SK-N-SH (cell line): ENCODE results near the gene GK. TPM values are rescaled to one million over a fixed set of nuclear protein-coding genes. Genes with fewer than 3 reads are reported as not detected.

Experiments
- CTCF ChIA-PET: fragments of 300-600, 350-600 bp; formaldehyde crosslinking; extraction: SDS; loops from one replicate; lab custom pipeline; 2021; lab: Yijun Ruan, JAX
- POLR2A ChIA-PET: fragments of 350-600 bp; sonication (Branson Sonifier 250); formaldehyde crosslinking; extraction: SDS; loops from one replicate; lab custom pipeline; 2020; ENCODE audit warnings: antibody characterized with exemption, inconsistent platforms; lab: Yijun Ruan, JAX
- DNase-seq: peaks from one replicate; pipeline ENCODE4 v3.0.0; 2012
- H2AFZ ChIP-seq: fragments of 200-600 bp; sonication (generic); 2 replicates; pipeline ENCODE4 v1.8.1; 2016; ENCODE audit warnings: antibody characterized with exemption, mild to moderate bottlenecking, low read depth
- H3F3A ChIP-seq: fragments of 200-600 bp; sonication (generic); replicated peaks from 2 replicates; pipeline ENCODE3; 2016; ENCODE audit warnings: antibody characterized with exemption, mild to moderate bottlenecking; ENCODE audit not compliant: insufficient read depth
- H3K27ac ChIP-seq, 2 experiments: fragments of 200-500 bp in 1 of 2; fragments of 200-600 bp in 1 of 2; sonication (Bioruptor generic) in 1 of 2; sonication (generic), shearing (Covaris generic) in 1 of 2; 2 replicates each; pipeline versions ENCODE4 v1.5.1 to v1.6.1; 2014 to 2016; ENCODE audit warnings: low read depth in 2 of 2, inconsistent platforms in 1 of 2, low read length in 1 of 2, mild to moderate bottlenecking in 1 of 2, mixed read lengths in 1 of 2
- H3K27me3 ChIP-seq: fragments of 200-600 bp; sonication (generic), shearing (Covaris generic); 2 replicates; pipeline ENCODE4 v1.6.1; 2016; ENCODE audit warnings: mixed run types; ENCODE audit not compliant: insufficient read depth
- H3K36me3 ChIP-seq, 2 experiments: fragments of 200-500 bp in 1 of 2; fragments of 200-600 bp in 1 of 2; sonication (Bioruptor generic) in 1 of 2; sonication (generic) in 1 of 2; replicated peaks in 1 of 2; 2 replicates each; pipeline versions ENCODE3 to v1.5.1; 2014 to 2016; ENCODE audit warnings: low read length in 1 of 2, mild to moderate bottlenecking in 1 of 2; ENCODE audit not compliant: insufficient read depth in 2 of 2, control insufficient read depth in 1 of 2
- H3K4me1 ChIP-seq, 2 experiments: fragments of 200-500 bp in 1 of 2; fragments of 200-600 bp in 1 of 2; sonication (Bioruptor generic) in 1 of 2; sonication (generic), shearing (Covaris generic) in 1 of 2; 2 replicates each; pipeline versions ENCODE4 v1.5.1 to v1.6.1; 2014 to 2016; ENCODE audit warnings: low read depth in 1 of 2, low read length in 1 of 2, mixed run types in 1 of 2; ENCODE audit not compliant: insufficient read depth in 2 of 2, control insufficient read depth in 1 of 2
- H3K4me2 ChIP-seq: fragments of 200-600 bp; sonication (generic), shearing (Covaris generic); 2 replicates; pipeline ENCODE4 v1.6.1; 2017; ENCODE audit warnings: mixed run types
- H3K4me3 ChIP-seq, 2 experiments: fragments of 200-500 bp in 1 of 2; fragments of 200-600 bp in 1 of 2; sonication (Bioruptor generic) in 1 of 2; sonication (generic), shearing (Covaris generic) in 1 of 2; 2 replicates each; pipeline versions ENCODE4 v1.5.1 to v1.8.1; 2014 to 2016; ENCODE audit warnings: low read depth in 2 of 2, inconsistent platforms in 1 of 2, low read length in 1 of 2, mild to moderate bottlenecking in 1 of 2, mixed read lengths in 1 of 2, moderate library complexity in 1 of 2
- H3K79me2 ChIP-seq: fragments of 200-600 bp; sonication (generic); 2 replicates; pipeline ENCODE4 v1.8.1; 2017; ENCODE audit warnings: mild to moderate bottlenecking; ENCODE audit not compliant: insufficient read depth
- H3K9ac ChIP-seq: fragments of 200-600 bp; sonication (generic); 2 replicates; pipeline ENCODE4 v1.6.1; 2017; ENCODE audit warnings: mixed run types
- H3K9me2 ChIP-seq: fragments of 200-600 bp; sonication (generic); 2 replicates; pipeline ENCODE4 v1.6.1; 2017; ENCODE audit warnings: mixed run types
- H3K9me3 ChIP-seq: fragments of 200-600 bp; sonication (generic); 2 replicates; pipeline ENCODE4 v1.6.1; 2017; ENCODE audit warnings: mixed run types, mild to moderate bottlenecking, moderate library complexity
- H4K20me1 ChIP-seq: fragments of 200-600 bp; sonication (generic); 2 replicates; pipeline ENCODE4 v1.6.1; 2017; ENCODE audit warnings: mild to moderate bottlenecking, mixed run types; ENCODE audit not compliant: insufficient read depth
- EP300 ChIP-seq, 2 experiments: IDR thresholded peaks; 2 replicates each; pipeline versions ENCODE4 v1.4.0 to v1.6.1; 2012; ENCODE audit warnings: borderline replicate concordance in 1 of 2, low read depth in 1 of 2, low read length in 1 of 2
- EZH2phosphoT487 ChIP-seq: fragments of 200-600 bp; sonication (generic); IDR thresholded peaks from 2 replicates; pipeline ENCODE4 v1.6.1; 2017; ENCODE audit warnings: low read depth, mixed run types, mild to moderate bottlenecking, antibody characterized with exemption, moderate library complexity, borderline replicate concordance
- FOXJ3 ChIP-seq: sonication (generic); formaldehyde crosslinking; IDR thresholded peaks from 2 replicates; pipeline ENCODE4 v1.5.1; 2020; ENCODE audit warnings: mild to moderate bottlenecking, missing genetic modification reagents
- FOXM1 ChIP-seq: IDR thresholded peaks from 2 replicates; pipeline ENCODE4 v1.4.0; 2012; ENCODE audit warnings: low read depth, mild to moderate bottlenecking
- GABPA ChIP-seq: IDR thresholded peaks from 2 replicates; pipeline ENCODE4 v1.4.0; 2012; ENCODE audit warnings: low read depth, mild to moderate bottlenecking
- NFIC ChIP-seq: IDR thresholded peaks from 2 replicates; pipeline ENCODE4 v1.4.0; 2012; ENCODE audit warnings: borderline replicate concordance
- NRF1 ChIP-seq: IDR thresholded peaks from 2 replicates; pipeline ENCODE4 v1.6.1; 2012; ENCODE audit warnings: low read depth, mild to moderate bottlenecking, low read length
- PBX3 ChIP-seq: IDR thresholded peaks from 2 replicates; pipeline ENCODE4; 2012
- RAD21 ChIP-seq: IDR thresholded peaks from 2 replicates; pipeline ENCODE4 v1.6.1; 2012; ENCODE audit warnings: mild to moderate bottlenecking, low read length
- RCOR1 ChIP-seq: fragments of 150-350 bp; IDR thresholded peaks from 2 replicates; pipeline ENCODE4 v1.6.1; 2017; ENCODE audit warnings: antibody characterized with exemption, low read length
- RFX5 ChIP-seq: IDR thresholded peaks from 2 replicates; pipeline ENCODE4 v1.6.1; 2012; ENCODE audit warnings: mild to moderate bottlenecking, improper control_type of control experiment, low read length
- RXRA ChIP-seq: IDR thresholded peaks from 2 replicates; pipeline ENCODE4 v1.4.0; 2012; ENCODE audit warnings: low read depth, mild to moderate bottlenecking, borderline replicate concordance
- SIN3A ChIP-seq: IDR thresholded peaks from 2 replicates; pipeline ENCODE4 v1.6.1; 2012; ENCODE audit warnings: low read depth, mild to moderate bottlenecking, low read length, moderate library complexity, borderline replicate concordance
- TCF12 ChIP-seq: IDR thresholded peaks from 2 replicates; pipeline ENCODE4 v1.4.0; 2012
- TEAD4 ChIP-seq: IDR thresholded peaks from 2 replicates; pipeline ENCODE4 v1.4.0; 2012; ENCODE audit warnings: mild to moderate bottlenecking, borderline replicate concordance; ENCODE audit not compliant: insufficient read depth
- USF1 ChIP-seq: IDR thresholded peaks from 2 replicates; pipeline ENCODE4 v1.4.0; 2012; ENCODE audit warnings: low read depth, borderline replicate concordance
- USF2 ChIP-seq: fragments of 150-350 bp; IDR thresholded peaks from 2 replicates; pipeline ENCODE4 v1.6.1; 2017; ENCODE audit warnings: antibody characterized with exemption, low read length, low read depth, borderline replicate concordance
- ZBTB33 ChIP-seq: IDR thresholded peaks from 2 replicates; pipeline ENCODE4 v1.4.0; 2012; ENCODE audit warnings: low read depth, borderline replicate concordance
- WGBS: methylation state at CpG from one replicate; pipeline ENCODE4 v1.1.6; 2017; ENCODE audit warnings: low lambda C conversion rate; 5-methylcytosine and 5-hydroxymethylcytosine counted together
- polyA plus RNA-seq, 3 experiments: library from polyadenylated mRNA; depleted of rRNA; stranded (reverse); fragments of >200 nt; gene quantifications; 2 replicates each; pipeline ENCODE4 v1.2.3, GENCODE V29; 2012
- TF ChIP-seq, protein P1 (sequence below): IDR thresholded peaks from 2 replicates; pipeline ENCODE4 v1.6.1; 2012; ENCODE audit warnings: mild to moderate bottlenecking, low read depth, low read length, moderate library complexity
- TF ChIP-seq, protein P2 (sequence below): IDR thresholded peaks from 2 replicates; pipeline ENCODE4 v1.4.0; 2012; ENCODE audit warnings: low read depth

The GK gene
- polyA plus RNA-seq, 1 of the 3 experiments (the other 2 are of a cell fraction) = 2.2 TPM

DNA sequence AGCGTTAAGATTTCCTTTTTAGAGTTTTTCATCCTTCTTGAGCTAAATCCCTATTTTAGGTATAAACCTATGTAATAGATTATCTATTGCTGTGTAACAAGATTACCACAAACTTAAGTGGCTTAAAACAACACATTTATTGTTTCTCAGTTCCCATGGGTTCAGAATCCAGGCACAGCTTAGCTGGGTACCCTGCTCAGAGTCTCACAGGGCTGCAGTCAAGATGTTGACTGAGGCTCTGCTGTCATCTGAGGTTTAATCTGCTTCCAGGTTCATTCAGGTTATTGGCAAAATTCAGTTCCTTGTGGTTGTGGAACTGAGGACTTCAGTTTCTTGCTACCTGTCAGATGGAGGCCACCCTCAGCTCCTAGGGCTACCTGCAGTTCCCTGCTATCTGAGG, 60.9 kb downstream of the GK start:
- Histone ChIP-seq H3K4me3 (no peak overlapping the region), H3K27me3 (no peaks in the 10 kb centered on the region), H3K4me2 (no peak overlapping the region), H3K79me2 (no peaks in the 10 kb centered on the region), H2AFZ (no peak overlapping the region), H4K20me1 (no peaks in the 10 kb centered on the region), H3K27ac (no peak overlapping the region), H3K9ac (no peak overlapping the region), H3K36me3 (no peaks in the 10 kb centered on the region), H3K9me2 (no peaks in the 10 kb centered on the region), H3K9me3 (no peaks in the 10 kb centered on the region), H3K4me1 (no peaks in the 10 kb centered on the region), H3F3A (no peaks in the 10 kb centered on the region)
- ChIA-PET CTCF (interaction anchor here (0.7 to 2.9 kb wide), 3 partner anchors 11 to 144 kb away, joined by 3 to 18 read pairs (median 4); no protein-coding TSS in a partner anchor), POLR2A (no interaction called here)
- no peak for TF ChIP-seq SIN3A
- no peak for TF ChIP-seq NRF1
- no peak for TF ChIP-seq PBX3
- TF ChIP-seq EZH2phosphoT487 = no peak
- TF ChIP-seq RXRA = no peak
- no peak for TF ChIP-seq TCF12
- TF ChIP-seq TEAD4 = no peak
- TF ChIP-seq GABPA = no peak
- TF ChIP-seq NFIC = no peak
- no peak for TF ChIP-seq RFX5
- TF ChIP-seq FOXM1 = no peak
- TF ChIP-seq USF2 = no peak
- TF ChIP-seq RCOR1 = no peak
- WGBS = 45% methylated on average over 1 of the region's 1 CpG
- no peak for DNase-seq

DNA sequence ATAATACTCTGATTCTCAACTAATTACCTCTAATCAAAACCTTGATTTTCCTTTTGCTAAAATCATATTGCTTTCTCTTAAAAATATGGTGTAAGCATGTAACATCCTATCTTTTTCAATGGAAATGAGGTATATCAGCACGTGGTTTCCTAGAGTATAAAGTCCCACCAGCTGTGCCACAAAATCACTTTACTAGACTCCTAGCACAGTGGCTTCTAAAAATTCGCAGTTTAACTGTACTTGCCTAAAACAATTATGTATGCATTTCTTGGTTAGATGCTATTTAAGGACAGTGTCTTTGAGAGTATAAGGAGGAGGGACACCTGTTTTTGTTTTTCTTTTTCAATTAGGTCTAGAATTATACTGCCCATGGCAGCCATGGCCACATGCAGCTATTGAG, 62.8 kb downstream of the GK start:
- ChIA-PET POLR2A (no interaction called here), CTCF (interaction anchor here (0.6 to 2.5 kb wide), 4 partner anchors 11 to 403 kb away, joined by 3 to 11 read pairs (median 4); no protein-coding TSS in a partner anchor)
- H3K27me3 ChIP-seq = no peaks in the 10 kb centered on the region
- H3K4me1 ChIP-seq = no peaks in the 10 kb centered on the region
- no peak overlapping the region for H3K27ac ChIP-seq
- H4K20me1 ChIP-seq = no peaks in the 10 kb centered on the region
- no peak overlapping the region for H3K4me3 ChIP-seq
- no peaks in the 10 kb centered on the region for H3F3A ChIP-seq
- no peaks in the 10 kb centered on the region for H3K9me2 ChIP-seq
- 31% methylated on average over 2 of the region's 2 CpGs for WGBS
- H3K9ac ChIP-seq = no peak overlapping the region
- H3K36me3 ChIP-seq = no peaks in the 10 kb centered on the region
- no peaks in the 10 kb centered on the region for H3K9me3 ChIP-seq
- DNase-seq = no peak
- H3K79me2 ChIP-seq = no peaks in the 10 kb centered on the region
- H2AFZ ChIP-seq = no peak overlapping the region
- no peak overlapping the region for H3K4me2 ChIP-seq
- TF ChIP-seq FOXJ3 (CRISPR knock-in tag) (no peak), FOXM1 (no peak), ZBTB33 (no peak), RAD21 (no peak), USF1 (no peak), EP300 (IDR thresholded peaks at IDR 0.05; ENCODE audit: borderline replicate concordance in 1 of 2, low read depth in 1 of 2, low read length in 1 of 2) (no peak), RCOR1 (no peak)
- TF ChIP-seq, protein P1, sequence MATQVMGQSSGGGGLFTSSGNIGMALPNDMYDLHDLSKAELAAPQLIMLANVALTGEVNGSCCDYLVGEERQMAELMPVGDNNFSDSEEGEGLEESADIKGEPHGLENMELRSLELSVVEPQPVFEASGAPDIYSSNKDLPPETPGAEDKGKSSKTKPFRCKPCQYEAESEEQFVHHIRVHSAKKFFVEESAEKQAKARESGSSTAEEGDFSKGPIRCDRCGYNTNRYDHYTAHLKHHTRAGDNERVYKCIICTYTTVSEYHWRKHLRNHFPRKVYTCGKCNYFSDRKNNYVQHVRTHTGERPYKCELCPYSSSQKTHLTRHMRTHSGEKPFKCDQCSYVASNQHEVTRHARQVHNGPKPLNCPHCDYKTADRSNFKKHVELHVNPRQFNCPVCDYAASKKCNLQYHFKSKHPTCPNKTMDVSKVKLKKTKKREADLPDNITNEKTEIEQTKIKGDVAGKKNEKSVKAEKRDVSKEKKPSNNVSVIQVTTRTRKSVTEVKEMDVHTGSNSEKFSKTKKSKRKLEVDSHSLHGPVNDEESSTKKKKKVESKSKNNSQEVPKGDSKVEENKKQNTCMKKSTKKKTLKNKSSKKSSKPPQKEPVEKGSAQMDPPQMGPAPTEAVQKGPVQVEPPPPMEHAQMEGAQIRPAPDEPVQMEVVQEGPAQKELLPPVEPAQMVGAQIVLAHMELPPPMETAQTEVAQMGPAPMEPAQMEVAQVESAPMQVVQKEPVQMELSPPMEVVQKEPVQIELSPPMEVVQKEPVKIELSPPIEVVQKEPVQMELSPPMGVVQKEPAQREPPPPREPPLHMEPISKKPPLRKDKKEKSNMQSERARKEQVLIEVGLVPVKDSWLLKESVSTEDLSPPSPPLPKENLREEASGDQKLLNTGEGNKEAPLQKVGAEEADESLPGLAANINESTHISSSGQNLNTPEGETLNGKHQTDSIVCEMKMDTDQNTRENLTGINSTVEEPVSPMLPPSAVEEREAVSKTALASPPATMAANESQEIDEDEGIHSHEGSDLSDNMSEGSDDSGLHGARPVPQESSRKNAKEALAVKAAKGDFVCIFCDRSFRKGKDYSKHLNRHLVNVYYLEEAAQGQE = no peak
- TF ChIP-seq, protein P2, sequence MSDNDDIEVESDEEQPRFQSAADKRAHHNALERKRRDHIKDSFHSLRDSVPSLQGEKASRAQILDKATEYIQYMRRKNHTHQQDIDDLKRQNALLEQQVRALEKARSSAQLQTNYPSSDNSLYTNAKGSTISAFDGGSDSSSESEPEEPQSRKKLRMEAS = no peak
